Testis (tissue), 3 donors: Measurements from ENCODE around the gene ITGB2. TPM values are rescaled to one million over a fixed set of nuclear protein-coding genes. Genes with fewer than 3 reads are reported as not detected.
"Not testable (repeated sequence)": the region's sequence is repeated elsewhere in the genome, so short reads cannot be mapped to it uniquely, and the experiment has no call there.

Source experiments
- DNase-seq: peaks from one replicate; pipeline ENCODE4 v3.0.0-alpha.2; 2019
- H3K27ac ChIP-seq, 2 donors: fragments of 200-600 bp; sonication (generic); one replicate each; pipeline ENCODE4 v1.5.1; 2019
- H3K27me3 ChIP-seq: fragments of 200-600 bp; sonication (generic); one replicate; pipeline ENCODE4 v1.5.1; 2019
- H3K36me3 ChIP-seq: fragments of 200-600 bp; sonication (generic); one replicate; pipeline ENCODE4 v1.5.1; 2017; ENCODE audit warnings: low read depth; ENCODE audit errors: missing control alignments
- H3K4me1 ChIP-seq: fragments of 200-600 bp; sonication (generic); one replicate; pipeline ENCODE4 v1.5.1; 2019
- H3K4me3 ChIP-seq, 2 donors: fragments of 200-600 bp; sonication (generic); one replicate each; pipeline ENCODE4 v1.5.1; 2017 to 2019
- H3K9me3 ChIP-seq: fragments of 200-600 bp; sonication (generic); one replicate; pipeline ENCODE4 v1.5.1; 2017
- CTCF ChIP-seq, 3 experiments: fragments of 450-650 bp in 2 of 3; fragments of 200-600 bp in 1 of 3; sonication (generic) in 1 of 3; IDR thresholded peaks; one replicate each; pipeline ENCODE4 v1.5.1; 2016 to 2019; ENCODE audit warnings: antibody characterized with exemption in 3 of 3, mild to moderate bottlenecking in 2 of 3, moderate library complexity in 1 of 3
- POLR2A ChIP-seq: fragments of 450-650 bp; IDR thresholded peaks from one replicate; pipeline ENCODE4 v1.6.1; 2017; ENCODE audit warnings: antibody characterized with exemption, mild to moderate bottlenecking, moderate library complexity
- WGBS, 2 donors: methylation state at CpG; one replicate each; pipeline ENCODE4 v1.1.5; 2018; 5-methylcytosine and 5-hydroxymethylcytosine counted together
- intact Hi-C: fragments of 100-400 bp; cut with DNase I; formaldehyde crosslinking; loops from one replicate; pipeline ENCODE4 v1.15.1; 2023; ENCODE audit warnings: low total_unique reads
- polyA plus RNA-seq: library from polyadenylated mRNA; stranded (reverse); fragments of 350-450 nt; fragmentation: Illumina TruSeq; extraction: RNeasy Lipid Tissue Mini Kit (QIAGEN cat#74804); gene quantifications from one replicate; pipeline ENCODE4 v1.2.3, GENCODE V29; 2014; ENCODE audit warnings: low read depth, low replicate concordance; ENCODE audit not compliant: insufficient read depth
- total RNA-seq, 2 donors: library from RNA; depleted of rRNA; stranded (reverse); fragments of >200 nt; gene quantifications; one replicate each; pipeline ENCODE4 v1.2.3, GENCODE V29; 2016

Gene ITGB2
- total and polyA plus RNA-seq, 3 donors from 2014 or later: 5.6 to 29.5 (median 27.4) TPM

DNA sequence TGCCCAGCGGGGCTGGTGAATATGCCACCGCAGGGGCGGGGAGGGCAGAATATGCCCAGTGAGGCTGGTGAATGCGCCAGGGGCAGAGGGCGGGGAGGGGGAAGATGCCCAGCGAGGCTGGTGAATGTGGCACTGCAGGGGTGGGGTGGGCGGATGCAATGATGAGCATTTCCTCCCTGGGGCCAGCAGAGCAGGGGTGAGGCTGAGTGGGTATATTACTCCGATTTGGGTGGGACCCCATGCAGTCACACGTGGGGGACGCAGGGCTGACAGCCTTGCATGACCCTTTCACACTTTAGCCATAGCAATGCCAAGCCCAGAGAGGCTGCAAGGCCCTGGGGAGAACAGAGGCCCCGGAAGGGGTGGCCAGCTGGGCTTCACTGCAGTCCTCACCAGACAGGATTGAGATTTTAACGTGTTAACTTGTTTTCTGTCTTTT is 9.9 kb upstream of the ITGB2 start:
- intact Hi-C loops: loop anchor here (10.0 kb wide), 1 partner anchor 116 kb away; the partner anchor contains the start of gene SUMO3
- H3K4me3 ChIP-seq: no peak overlapping the region
- no peak for TF ChIP-seq POLR2A
- TF ChIP-seq CTCF (IDR thresholded peaks at IDR 0.05): no peak
- H3K36me3 ChIP-seq: no peaks in the 10 kb centered on the region
- WGBS, 2 donors: 40 to 42% methylated on average over 12 of the region's 12 CpGs
- no peaks in the 10 kb centered on the region for H3K27me3 ChIP-seq
- DNase-seq: no peak
- no peaks in the 10 kb centered on the region for H3K9me3 ChIP-seq
- H3K4me1 ChIP-seq: peaks cover 23% of the 10 kb centered on the region
- no peak overlapping the region for H3K27ac ChIP-seq

GRCh38 chr21:44929799-44930542 is 9.3 kb upstream of the ITGB2 start:
- Histone ChIP-seq H3K4me3 (no peak overlapping the region), H3K9me3 (no peaks in the 10 kb centered on the region), H3K36me3 (no peaks in the 10 kb centered on the region), H3K27me3 (no peaks in the 10 kb centered on the region), H3K27ac (no peak overlapping the region), H3K4me1 (peaks cover 23% of the 10 kb centered on the region)
- DNase-seq: no peak
- WGBS, 2 donors: 63 to 68% methylated on average over 9 of the region's 9 CpGs
- no peak for TF ChIP-seq POLR2A
- TF ChIP-seq CTCF (IDR thresholded peaks at IDR 0.05): no peak
- intact Hi-C loops: loop anchor here (10.0 kb wide), 1 partner anchor 115 kb away; the partner anchor contains the start of gene SUMO3

DNA sequence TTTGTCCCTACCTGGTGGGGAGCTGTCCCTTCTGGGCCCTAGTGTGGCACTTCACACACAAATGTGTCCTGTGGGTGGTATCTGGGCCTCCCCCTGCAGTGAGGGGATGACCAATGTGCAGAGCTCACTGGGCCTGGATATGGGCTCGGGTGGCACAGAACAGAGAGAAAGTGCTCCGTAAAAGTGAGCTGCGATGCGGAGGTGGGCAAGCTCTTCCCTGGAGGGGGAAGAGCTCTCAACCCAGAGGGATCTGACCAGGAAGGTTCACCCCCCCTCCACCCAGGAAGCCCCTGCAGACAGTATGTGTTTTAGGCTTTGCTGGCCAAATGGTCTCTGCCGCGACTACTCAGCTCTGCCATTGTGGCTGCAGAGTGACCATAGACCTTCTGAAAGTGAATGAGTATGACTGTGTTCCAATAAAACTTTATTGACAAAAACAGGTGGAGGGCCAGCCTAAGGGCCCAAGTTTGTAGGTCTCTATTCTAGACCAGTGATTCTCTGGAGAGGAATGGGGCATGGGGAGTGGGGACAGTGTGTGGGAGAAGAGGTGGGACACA is 8.6 kb upstream of the ITGB2 start:
- no peaks in the 10 kb centered on the region for H3K27me3 ChIP-seq

DNA sequence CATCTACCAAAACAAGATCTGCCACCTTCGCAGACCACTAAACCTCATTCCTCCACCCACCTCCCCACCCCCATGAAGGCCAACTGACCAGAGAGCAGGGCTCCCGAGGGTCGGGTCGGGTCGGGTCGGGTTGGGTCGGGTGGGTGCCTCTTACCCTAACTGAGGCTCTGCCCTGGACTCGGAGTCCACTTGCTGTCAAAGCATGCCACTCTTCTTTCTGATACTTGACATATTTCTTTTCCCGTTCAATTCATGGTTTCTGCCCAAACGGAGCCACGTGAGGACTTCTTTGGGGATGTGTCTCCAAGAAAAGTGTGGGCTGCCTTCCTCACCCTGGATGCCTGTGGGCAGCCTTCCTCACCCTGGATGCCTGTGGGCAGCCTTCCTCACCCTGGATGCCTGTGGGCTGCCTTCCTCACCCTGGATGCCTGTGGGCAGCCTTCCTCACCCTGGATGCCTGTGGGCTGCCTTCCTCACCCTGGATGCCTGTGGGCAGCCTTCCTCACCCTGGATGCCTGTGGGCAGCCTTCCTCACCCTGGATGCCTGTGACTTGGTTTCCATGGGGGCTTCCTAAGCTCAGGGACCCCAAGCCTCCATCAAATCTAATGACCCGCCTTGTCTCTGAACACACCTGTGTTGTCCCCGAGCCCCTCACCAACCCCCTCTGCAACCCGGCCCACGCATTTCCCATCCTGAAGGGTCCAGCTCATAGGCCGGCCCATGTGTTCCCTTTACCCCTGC is 8.0 kb upstream of the ITGB2 start:
- WGBS, 2 donors: 64 to 65% methylated on average over 15 to 16 of the region's 16 CpGs
- H3K9me3 ChIP-seq, DNase-seq, H3K27me3 ChIP-seq, H3K36me3 ChIP-seq, H3K27ac ChIP-seq, intact Hi-C loops, H3K4me3 ChIP-seq: not testable (repeated sequence)
- peaks cover 23% of the 10 kb centered on the region for H3K4me1 ChIP-seq

More for the DNA sequence above, 8.6 kb upstream of the ITGB2 start:
- DNase-seq: no peak
- H3K36me3 ChIP-seq: no peaks in the 10 kb centered on the region
- TF ChIP-seq CTCF (IDR thresholded peaks at IDR 0.05) (no peak), POLR2A (no peak)
- no peak overlapping the region for H3K27ac ChIP-seq
- no peak overlapping the region for H3K4me3 ChIP-seq
- WGBS, 2 donors: 77 to 97% methylated on average over 5 to 6 of the region's 6 CpGs
- no peaks in the 10 kb centered on the region for H3K9me3 ChIP-seq
- peaks cover 23% of the 10 kb centered on the region for H3K4me1 ChIP-seq
- intact Hi-C loops: no loop called here
